Trophoblast cell (in vitro differentiated cells and primary cell): ENCODE measurements around the gene HS2ST1.

Experiments used
- DNase-seq, 2 donors: peaks; one replicate each; pipeline ENCODE4 v3.0.0-alpha.2; 2016
- H2AFZ ChIP-seq: 2 replicates; pipeline ENCODE4 v1.6.1; 2013; ENCODE audit warnings: low read length, moderate library complexity, mild to moderate bottlenecking; ENCODE audit not compliant: insufficient read depth, poor library complexity
- H2AK5ac ChIP-seq: 2 replicates; pipeline ENCODE4 v1.6.1; 2013; ENCODE audit warnings: mild to moderate bottlenecking, low read length
- H2BK120ac ChIP-seq: 2 replicates; pipeline ENCODE4 v1.6.1; 2013; ENCODE audit warnings: low read length, mild to moderate bottlenecking, moderate library complexity; ENCODE audit not compliant: insufficient read depth, poor library complexity
- H2BK12ac ChIP-seq: 2 replicates; pipeline ENCODE4 v1.6.1; 2013; ENCODE audit warnings: mild to moderate bottlenecking, low read length, moderate library complexity
- H2BK5ac ChIP-seq: 2 replicates; pipeline ENCODE4 v1.6.1; 2013; ENCODE audit warnings: low read length, low read depth, moderate library complexity, mild to moderate bottlenecking; ENCODE audit not compliant: poor library complexity
- H3K14ac ChIP-seq: 2 replicates; pipeline ENCODE4 v1.6.1; 2013; ENCODE audit warnings: mild to moderate bottlenecking, low read length
- H3K18ac ChIP-seq: 2 replicates; pipeline ENCODE4 v1.6.1; 2013; ENCODE audit warnings: mild to moderate bottlenecking, low read length
- H3K23ac ChIP-seq: 2 replicates; pipeline ENCODE4 v1.6.1; 2013; ENCODE audit warnings: low read length
- H3K27ac ChIP-seq: 2 replicates; pipeline ENCODE4 v1.5.1; 2013; ENCODE audit warnings: low read depth, mild to moderate bottlenecking, inconsistent platforms, low read length, moderate library complexity
- H3K27me3 ChIP-seq: 2 replicates; pipeline ENCODE4 v1.6.1; 2013; ENCODE audit warnings: inconsistent platforms, mild to moderate bottlenecking, low read length, moderate library complexity; ENCODE audit not compliant: insufficient read depth
- H3K36me3 ChIP-seq, 2 experiments: 1 replicate in 1 of 2; 2 replicates in 1 of 2; pipeline ENCODE4 v1.6.1; 2013; ENCODE audit warnings: low read length in 2 of 2, mild to moderate bottlenecking in 2 of 2, moderate library complexity in 1 of 2; ENCODE audit not compliant: insufficient read depth in 2 of 2, control insufficient read depth in 1 of 2
- H3K4ac ChIP-seq: 2 replicates; pipeline ENCODE4 v1.6.1; 2013; ENCODE audit warnings: low read depth, mild to moderate bottlenecking, low read length, moderate library complexity
- H3K4me1 ChIP-seq, 2 experiments: 1 replicate in 1 of 2; 2 replicates in 1 of 2; pipeline ENCODE4 v1.6.1; 2013; ENCODE audit warnings: low read length in 2 of 2, mild to moderate bottlenecking in 2 of 2, moderate library complexity in 1 of 2; ENCODE audit not compliant: insufficient read depth in 2 of 2, control insufficient read depth in 1 of 2
- H3K4me2 ChIP-seq: 2 replicates; pipeline ENCODE4 v1.6.1; 2013; ENCODE audit warnings: inconsistent platforms, mild to moderate bottlenecking, low read length, moderate library complexity
- H3K4me3 ChIP-seq: 2 replicates; pipeline ENCODE4 v1.5.1; 2013; ENCODE audit warnings: mild to moderate bottlenecking, low read depth, low read length, inconsistent platforms
- H3K79me1 ChIP-seq: one replicate; pipeline ENCODE4 v1.6.1; 2013; ENCODE audit warnings: low read length
- H3K79me2 ChIP-seq: 2 replicates; pipeline ENCODE4 v1.6.1; 2013; ENCODE audit warnings: low read length, mild to moderate bottlenecking; ENCODE audit not compliant: control insufficient read depth, insufficient read depth, poor library complexity
- H3K9ac ChIP-seq: 2 replicates; pipeline ENCODE4 v1.6.1; 2013; ENCODE audit warnings: mild to moderate bottlenecking, low read length
- H3K9me3 ChIP-seq: 2 replicates; pipeline ENCODE4 v1.6.1; 2013; ENCODE audit warnings: low read depth, mild to moderate bottlenecking, control low read depth, inconsistent platforms, low read length; ENCODE audit not compliant: insufficient read depth
- H4K12ac ChIP-seq: 2 replicates; pipeline ENCODE4 v1.6.1; 2013; ENCODE audit warnings: low read depth, mild to moderate bottlenecking, low read length, moderate library complexity
- H4K8ac ChIP-seq: 2 replicates; pipeline ENCODE4 v1.6.1; 2013; ENCODE audit warnings: low read depth, mild to moderate bottlenecking, low read length, moderate library complexity
- H4K91ac ChIP-seq: one replicate; pipeline ENCODE4 v1.6.1; 2013; ENCODE audit warnings: low read depth, mild to moderate bottlenecking, low read length, moderate library complexity
- WGBS: extraction: QIAGEN DNeasy Blood & Tissue Kit; methylation state at CpG from one replicate; pipeline ENCODE4 v1.1.7; 2013; ENCODE audit warnings: missing lambda C conversion rate; ENCODE audit not compliant: insufficient read length, insufficient coverage; ENCODE audit errors: extremely low coverage; 5-methylcytosine and 5-hydroxymethylcytosine counted together

HS2ST1 gene

DNA sequence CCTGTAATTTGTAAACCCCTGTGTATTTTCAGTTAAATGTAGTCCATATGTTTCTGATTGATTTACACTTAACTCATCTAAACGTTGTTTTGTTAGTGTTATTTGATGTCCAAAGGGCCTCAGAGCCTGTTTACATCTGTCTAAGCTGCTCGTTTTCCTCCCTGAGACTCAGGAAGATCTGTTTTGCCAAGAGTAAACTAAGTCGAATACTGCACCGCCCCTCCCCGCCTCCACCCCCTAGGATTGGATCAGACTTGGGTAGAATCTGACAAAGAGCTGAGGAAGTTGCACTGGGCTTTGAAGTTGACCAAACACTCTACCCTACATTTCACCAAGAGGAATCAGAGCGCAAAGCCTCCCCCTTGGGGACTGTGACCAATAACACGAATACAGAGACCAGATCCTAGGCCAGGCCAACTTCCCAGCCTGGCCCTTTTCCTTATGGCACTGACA is 207.3 kb downstream of the HS2ST1 start:
- Histone ChIP-seq H4K12ac (no peak overlapping the region), H3K23ac (no peak overlapping the region), H3K14ac (no peak overlapping the region), H3K4me1 (no peaks in the 10 kb centered on the region), H2AK5ac (no peak overlapping the region), H4K8ac (no peak overlapping the region), H3K9me3 (no peaks in the 10 kb centered on the region), H3K79me2 (no peaks in the 10 kb centered on the region), H2AFZ (no peak overlapping the region), H3K27me3 (no peaks in the 10 kb centered on the region), H3K79me1 (no peaks in the 10 kb centered on the region), H4K91ac (no peak overlapping the region), H2BK120ac (no peak overlapping the region), H3K9ac (no peak overlapping the region), H3K27ac (no peak overlapping the region), H3K4me3 (no peak overlapping the region), H2BK5ac (no peak overlapping the region), H3K36me3 (no peaks in the 10 kb centered on the region), H3K18ac (no peak overlapping the region), H3K4me2 (no peak overlapping the region), H2BK12ac (no peak overlapping the region), H3K4ac (no peak overlapping the region)
- no CpG with 5 or more reads among the region's 7 CpGs for WGBS
- DNase-seq: no peak

DNA sequence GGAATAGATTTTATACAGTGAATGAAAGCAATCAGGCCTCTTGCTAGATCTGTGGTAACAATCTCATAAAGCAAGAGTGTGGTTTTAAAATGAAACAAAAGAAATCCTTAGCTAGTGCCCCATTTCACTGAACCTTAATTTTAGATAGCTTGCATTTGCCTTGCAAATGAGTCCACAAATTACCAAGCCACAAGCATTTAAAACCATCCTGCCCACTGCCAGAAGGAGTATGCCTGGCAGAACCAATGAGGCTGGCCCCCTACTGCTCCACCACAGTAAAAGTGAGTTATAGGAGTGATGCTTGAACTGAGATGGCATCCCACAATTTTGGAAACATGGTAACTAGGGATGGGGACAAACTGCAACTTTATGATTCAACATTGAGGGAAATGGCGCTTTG is 207.8 kb downstream of the HS2ST1 start:
- WGBS: no CpG with 5 or more reads among the region's 1 CpG

DNA sequence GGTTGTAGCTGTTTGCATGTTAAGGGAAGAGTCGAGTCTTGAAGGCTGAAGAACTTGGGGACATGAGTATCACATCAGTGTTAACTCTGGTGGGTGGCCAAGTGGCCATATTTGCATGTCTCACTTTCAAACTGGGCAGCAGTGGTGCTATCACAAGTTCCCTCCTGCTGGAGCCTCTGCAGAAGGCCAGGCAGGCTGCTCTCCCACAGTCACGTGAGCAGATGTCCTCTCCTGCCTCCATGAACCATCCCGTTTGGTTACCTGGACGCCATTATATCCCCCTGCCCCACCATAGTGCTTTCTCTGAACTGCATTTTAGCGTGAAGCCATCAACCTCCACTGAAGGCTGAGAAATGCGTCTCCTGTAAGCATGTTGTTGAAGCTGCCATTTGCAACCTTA is 209.2 kb downstream of the HS2ST1 start:
- no peak for DNase-seq
- no peak overlapping the region for H3K4ac ChIP-seq
- H3K36me3 ChIP-seq: no peaks in the 10 kb centered on the region
- no peak overlapping the region for H4K12ac ChIP-seq
- no peak overlapping the region for H2BK5ac ChIP-seq
- no peaks in the 10 kb centered on the region for H3K27me3 ChIP-seq
- H2BK12ac ChIP-seq: no peak overlapping the region
- no peak overlapping the region for H3K23ac ChIP-seq
- no peak overlapping the region for H4K91ac ChIP-seq
- no peak overlapping the region for H2BK120ac ChIP-seq
- H3K79me2 ChIP-seq: no peaks in the 10 kb centered on the region
- H3K9me3 ChIP-seq: no peaks in the 10 kb centered on the region
- no peak overlapping the region for H3K14ac ChIP-seq
- H3K4me2 ChIP-seq: no peak overlapping the region
- no peak overlapping the region for H3K18ac ChIP-seq
- H3K9ac ChIP-seq: no peak overlapping the region
- H3K4me1 ChIP-seq: no peaks in the 10 kb centered on the region
- WGBS: no CpG with 5 or more reads among the region's 6 CpGs
- no peaks in the 10 kb centered on the region for H3K79me1 ChIP-seq
- H2AK5ac ChIP-seq: no peak overlapping the region
- no peak overlapping the region for H3K27ac ChIP-seq
- H3K4me3 ChIP-seq: no peak overlapping the region
- no peak overlapping the region for H2AFZ ChIP-seq
- no peak overlapping the region for H4K8ac ChIP-seq

More for the DNA sequence above, 207.8 kb downstream of the HS2ST1 start:
- Histone ChIP-seq H4K12ac (no peak overlapping the region), H3K79me1 (no peaks in the 10 kb centered on the region), H3K36me3 (no peaks in the 10 kb centered on the region), H3K4me1 (no peaks in the 10 kb centered on the region), H3K27me3 (no peaks in the 10 kb centered on the region), H2BK12ac (no peak overlapping the region), H2AFZ (no peak overlapping the region), H2AK5ac (no peak overlapping the region), H3K9ac (no peak overlapping the region), H3K9me3 (no peaks in the 10 kb centered on the region), H2BK5ac (no peak overlapping the region), H4K8ac (no peak overlapping the region), H3K18ac (no peak overlapping the region), H4K91ac (no peak overlapping the region), H3K4ac (no peak overlapping the region), H3K4me3 (no peak overlapping the region), H3K4me2 (no peak overlapping the region), H3K79me2 (no peaks in the 10 kb centered on the region), H3K23ac (no peak overlapping the region), H2BK120ac (no peak overlapping the region), H3K14ac (no peak overlapping the region), H3K27ac (no peak overlapping the region)
- no peak for DNase-seq

DNA sequence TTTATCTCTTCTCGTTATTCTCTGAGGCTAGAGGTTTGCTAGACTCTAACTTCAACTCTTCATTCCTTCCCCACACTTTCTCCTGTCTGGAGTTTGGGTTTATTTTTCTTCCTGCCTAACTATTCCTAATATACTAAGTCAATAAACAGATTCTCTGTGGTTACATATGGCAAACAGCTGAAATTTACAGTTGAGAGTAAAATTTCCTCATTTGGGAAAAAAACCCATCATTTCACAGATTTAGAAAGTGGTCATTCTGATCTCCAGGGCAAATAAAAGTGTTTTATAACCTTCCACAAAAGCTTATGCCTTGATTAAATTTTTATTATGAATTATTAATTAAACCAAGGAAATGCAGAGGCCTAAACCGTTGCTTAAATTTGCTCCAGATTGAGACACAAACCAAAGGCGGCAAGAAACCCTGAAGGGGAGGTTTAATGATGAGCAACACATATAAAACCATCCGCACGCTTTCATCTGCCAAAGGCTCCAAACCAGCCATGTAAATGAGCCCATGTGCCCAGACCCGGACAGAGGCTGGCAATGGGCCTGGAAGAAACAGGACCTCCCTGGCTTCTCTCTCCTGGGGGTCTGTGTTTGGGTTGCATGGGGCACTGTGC is 212.6 kb downstream of the HS2ST1 start:
- no CpG with 5 or more reads among the region's 6 CpGs for WGBS
- H3K18ac ChIP-seq: no peak overlapping the region

More for the DNA sequence above, 212.6 kb downstream of the HS2ST1 start:
- DNase-seq: no peak
- Histone ChIP-seq H4K91ac (no peak overlapping the region), H4K12ac (no peak overlapping the region), H3K4me3 (no peak overlapping the region), H2BK12ac (no peak overlapping the region), H3K23ac (no peak overlapping the region), H3K79me2 (no peaks in the 10 kb centered on the region), H4K8ac (no peak overlapping the region), H2BK5ac (no peak overlapping the region), H2AK5ac (no peak overlapping the region), H2AFZ (no peak overlapping the region), H3K4me2 (no peak overlapping the region), H3K14ac (no peak overlapping the region), H3K79me1 (peaks cover 2% of the 10 kb centered on the region), H3K27me3 (no peaks in the 10 kb centered on the region), H3K9me3 (no peaks in the 10 kb centered on the region), H3K36me3 (no peaks in the 10 kb centered on the region), H3K4ac (no peak overlapping the region), H3K27ac (no peak overlapping the region), H3K9ac (no peak overlapping the region), H2BK120ac (no peak overlapping the region), H3K4me1 (peaks cover 2% of the 10 kb centered on the region in 2 experiments)
